Endothelial cell of umbilical vein (primary cell): ENCODE data around the gene SF3B5. TPM values are rescaled to one million over a fixed set of nuclear protein-coding genes. Genes with fewer than 3 reads are reported as not detected.

Source experiments
- BruUV-seq: library from RNA; stranded (reverse); fragments of 400-500 nt; replicated peaks from 2 replicates; lab custom pipeline; 2021; lab: Mats Ljungman, UMichigan
- CTCF ChIA-PET: fragments of 300-600, 350-600 bp; sonication (Branson Sonifier 250); formaldehyde crosslinking; loops from one replicate; lab custom pipeline; 2021; ENCODE audit warnings: antibody characterized with exemption, inconsistent platforms; lab: Charles Lee
- POLR2A ChIA-PET: fragments of 300-600, 350-600 bp; sonication (Branson Sonifier 250); formaldehyde crosslinking; loops from one replicate; lab custom pipeline; 2021; ENCODE audit warnings: antibody characterized with exemption, inconsistent platforms; lab: Charles Lee
- DNase-seq: peaks from one replicate; pipeline ENCODE4 v3.0.0-alpha.2; 2011; ENCODE audit warnings: low read depth, low spot score
- FAIRE-seq: peaks from 2 replicates; lab custom pipeline; 2011; peaks lifted over from hg19 to GRCh38; lab: Jason Lieb, UNC
- H2AFZ ChIP-seq: 2 replicates; pipeline ENCODE4 v1.6.0; 2012; ENCODE audit warnings: low read depth, low read length, control low read depth, inconsistent platforms
- H3K27ac ChIP-seq: 2 replicates; pipeline ENCODE4 v1.5.1; 2011; ENCODE audit warnings: low read depth, mild to moderate bottlenecking, control low read depth, low read length, moderate library complexity; ENCODE audit not compliant: insufficient read depth
- H3K27me3 ChIP-seq, 2 experiments: 2 replicates each; pipeline versions ENCODE4 v1.6.0 to v1.6.1; 2011; ENCODE audit warnings: low read length in 2 of 2, mixed read lengths in 1 of 2; ENCODE audit not compliant: control insufficient read depth in 2 of 2, insufficient read depth in 2 of 2
- H3K36me3 ChIP-seq, 2 experiments: 2 replicates in 1 of 2; 3 replicates in 1 of 2; pipeline ENCODE4 v1.5.1; 2011; ENCODE audit warnings: low read length in 2 of 2, mild to moderate bottlenecking in 1 of 2, moderate library complexity in 1 of 2; ENCODE audit not compliant: control insufficient read depth in 2 of 2, insufficient read depth in 2 of 2; ENCODE audit errors: extremely low read depth in 1 of 2
- H3K4me1 ChIP-seq: 3 replicates; pipeline ENCODE4 v1.5.1; 2011; ENCODE audit warnings: mild to moderate bottlenecking, low read length; ENCODE audit not compliant: control insufficient read depth, insufficient read depth; ENCODE audit errors: extremely low read depth
- H3K4me2 ChIP-seq: 2 replicates; pipeline ENCODE4 v1.6.1; 2011; ENCODE audit warnings: low read length, control low read depth, mixed read lengths; ENCODE audit not compliant: insufficient read depth
- H3K4me3 ChIP-seq, 3 experiments: fragments of 200-600 bp in 1 of 3; sonication (generic), shearing (Covaris generic) in 1 of 3; replicated peaks in 1 of 3; 2 replicates each; pipeline ENCODE4 v1.5.1; 2011 to 2016; ENCODE audit warnings: control low read depth in 3 of 3, low read length in 3 of 3, mild to moderate bottlenecking in 2 of 3, inconsistent platforms in 1 of 3, low read depth in 1 of 3, moderate library complexity in 1 of 3; ENCODE audit not compliant: insufficient read depth in 1 of 3
- H3K79me2 ChIP-seq: 2 replicates; pipeline ENCODE4 v1.6.0; 2012; ENCODE audit warnings: low read length, inconsistent platforms; ENCODE audit not compliant: control insufficient read depth, insufficient read depth
- H3K9ac ChIP-seq: replicated peaks from 2 replicates; pipeline ENCODE3; 2011; ENCODE audit warnings: low read length, control low read depth; ENCODE audit not compliant: insufficient read depth; ENCODE audit errors: extremely low read depth
- H3K9me1 ChIP-seq: replicated peaks from 3 replicates; pipeline ENCODE4 v1.6.0; 2011; ENCODE audit warnings: mild to moderate bottlenecking, low read length; ENCODE audit not compliant: control insufficient read depth, insufficient read depth; ENCODE audit errors: extremely low read depth
- H3K9me3 ChIP-seq: replicated peaks from 2 replicates; pipeline ENCODE4 v1.5.1; 2012; ENCODE audit warnings: low read length, inconsistent platforms; ENCODE audit not compliant: control insufficient read depth, insufficient read depth
- H4K20me1 ChIP-seq: replicated peaks from 2 replicates; pipeline ENCODE3; 2011; ENCODE audit warnings: mild to moderate bottlenecking, low read length; ENCODE audit not compliant: control insufficient read depth, insufficient read depth; ENCODE audit errors: extremely low read depth
- CTCF ChIP-seq, 2 donors: IDR thresholded peaks; 1 replicate in 1 of 2; 2 replicates in 1 of 2; pipeline ENCODE4 v1.5.1; 2011; ENCODE audit warnings: low read length in 2 of 2, mild to moderate bottlenecking in 2 of 2, moderate library complexity in 2 of 2, control low read depth in 1 of 2, inconsistent platforms in 1 of 2, low read depth in 1 of 2; ENCODE audit not compliant: insufficient read depth in 1 of 2; ENCODE audit errors: extremely low read depth in 1 of 2
- EZH2 ChIP-seq: IDR thresholded peaks from 2 replicates; pipeline ENCODE4 v1.6.1; 2012; ENCODE audit warnings: borderline replicate concordance, low read depth, mild to moderate bottlenecking, moderate library complexity, low read length, inconsistent platforms; ENCODE audit not compliant: severe bottlenecking
- FOS ChIP-seq: IDR thresholded peaks from 2 replicates; pipeline ENCODE4 v1.6.1; 2011; ENCODE audit warnings: mild to moderate bottlenecking, low read length, moderate library complexity, borderline replicate concordance; ENCODE audit not compliant: insufficient read depth
- GATA2 ChIP-seq: IDR thresholded peaks from 2 replicates; pipeline ENCODE4 v1.7.0; 2011; ENCODE audit warnings: low read depth, mild to moderate bottlenecking, moderate library complexity, mixed read lengths, low read length; ENCODE audit not compliant: insufficient read length, insufficient read depth
- JUN ChIP-seq: IDR thresholded peaks from 2 replicates; pipeline ENCODE4 v1.6.1; 2011; ENCODE audit warnings: borderline replicate concordance, low read depth; ENCODE audit not compliant: insufficient read length, insufficient read depth
- MAX ChIP-seq: IDR thresholded peaks from 2 replicates; pipeline ENCODE4 v1.6.1; 2011; ENCODE audit not compliant: insufficient read depth, insufficient read length
- MYC ChIP-seq: IDR thresholded peaks from one replicate; pipeline ENCODE4 v1.6.1; 2011; ENCODE audit warnings: mild to moderate bottlenecking, low read depth, low read length
- POLR2A ChIP-seq: IDR thresholded peaks from 2 replicates; pipeline ENCODE4 v1.6.1; 2012; ENCODE audit warnings: low read depth, mild to moderate bottlenecking, control low read depth, low read length
- POLR2AphosphoS5 ChIP-seq: IDR thresholded peaks from 2 replicates; pipeline ENCODE4 v1.6.1; 2012; ENCODE audit warnings: low read depth, mild to moderate bottlenecking, control low read depth, low read length, moderate library complexity; ENCODE audit not compliant: insufficient read depth
- dilution Hi-C: fragments of 300-500 bp; cut with MboI; formaldehyde crosslinking; loops from one replicate; pipeline ENCODE4 v1.15.0; 2019; ENCODE audit warnings: low sequenced_read_pairs; ENCODE audit not compliant: extremely low pct_ligation_motif_present
- intact Hi-C: fragments of 100-400 bp; cut with micrococcal nuclease; formaldehyde crosslinking; loops from one replicate; pipeline ENCODE4 v1.10.0; 2022
- polyA plus RNA-seq, 4 experiments: library from polyadenylated mRNA; depleted of rRNA in 3 of 4; stranded (reverse) in 3 of 4; unstranded in 1 of 4; fragments of >200 nt; gene quantifications; 2 replicates each; pipeline versions ENCODE4 v1.2.1 to v1.2.3, GENCODE V29; 2011 to 2012; ENCODE audit warnings: missing spikeins in 1 of 4
- total RNA-seq: library from RNA; stranded (reverse); gene quantifications from 2 replicates; pipeline ENCODE4 v1.2.3, GENCODE V29; 2021

The SF3B5 gene
- total and polyA plus RNA-seq, 2 donors (not counting 3 experiments of a cell fraction or from before 2014, with no cell fraction given) = 185 to 540 TPM

GRCh38 chr6:144059139-144059538 is 36.2 kb downstream of the SF3B5 start:
- TF ChIP-seq FOS (no peak), JUN (no peak), POLR2A (no peak), CTCF (IDR thresholded peaks at IDR 0.05; ENCODE audit: extremely low read depth in 1 of 2, insufficient read depth in 1 of 2, low read depth in 1 of 2, low read length in 2 of 2) (no peak), POLR2AphosphoS5 (no peak), EZH2 (no peak), MYC (no peak), MAX (no peak), GATA2 (no peak)
- BruUV-seq = no TSS peak
- Histone ChIP-seq H3K79me2 (no peaks in the 10 kb centered on the region), H2AFZ (no peak overlapping the region), H3K4me3 (no peak overlapping the region), H3K9ac (no peak overlapping the region), H3K36me3 (no peaks in the 10 kb centered on the region), H3K4me1 (peaks cover 3% of the 10 kb centered on the region), H3K27me3 (peaks cover 21 to 35% of the 10 kb centered on the region in 2 experiments), H3K9me1 (no peaks in the 10 kb centered on the region), H3K9me3 (no peaks in the 10 kb centered on the region), H3K4me2 (no peak overlapping the region), H4K20me1 (no peaks in the 10 kb centered on the region), H3K27ac (no peak overlapping the region)
- ChIA-PET POLR2A (no interaction called here), CTCF (interaction anchor here (1.1 kb wide), 1 partner anchor 46 kb away, joined by 5 read pairs; no protein-coding TSS in a partner anchor)
- intact Hi-C loops = no loop called here
- dilution Hi-C loops = no loop called here
- FAIRE-seq (no peak), DNase-seq (no peak)
